WTC11 (cell line): ENCODE measurements around the gene CDH2. TPM values are rescaled to one million over a fixed set of nuclear protein-coding genes. Genes with fewer than 3 reads are reported as not detected.

ENCODE experiments used
- ATAC-seq: fragments of 200-7000 bp; cut with Tn5 transposase; 2 replicates; pipeline ENCODE4 v1.10.0; 2021; ENCODE audit warnings: mild to moderate bottlenecking, moderate library complexity
- CTCF ChIA-PET: fragments of 300-600 bp; sonication (Branson Sonifier 250); formaldehyde crosslinking; loops from one replicate; lab custom pipeline; 2021; ENCODE audit warnings: antibody characterized with exemption; lab: Charles Lee
- POLR2A ChIA-PET: fragments of 350-600 bp; sonication (Branson Sonifier 250); formaldehyde crosslinking; loops from one replicate; lab custom pipeline; 2021; ENCODE audit warnings: antibody characterized with exemption; lab: Charles Lee
- DNase-seq: peaks from one replicate; pipeline ENCODE4 v3.0.0; 2021; ENCODE audit warnings: low spot score
- H3K27ac Mint-ChIP-seq: 2 replicates; pipeline ENCODE4 v1.8.0; 2021; ENCODE audit warnings: mixed read lengths
- H3K27me3 Mint-ChIP-seq: 2 replicates; pipeline ENCODE4 v1.8.0; 2021; ENCODE audit warnings: low read depth, mild to moderate bottlenecking, moderate library complexity, mixed read lengths
- H3K36me3 Mint-ChIP-seq: 2 replicates; pipeline ENCODE4 v1.8.0; 2021; ENCODE audit warnings: mixed read lengths
- H3K4me1 Mint-ChIP-seq: 2 replicates; pipeline ENCODE4 v1.8.0; 2022; ENCODE audit warnings: mixed read lengths
- H3K4me3 Mint-ChIP-seq: 2 replicates; pipeline ENCODE4 v1.8.0; 2021; ENCODE audit warnings: mild to moderate bottlenecking, moderate library complexity, mixed read lengths
- H3K9me3 Mint-ChIP-seq: 2 replicates; pipeline ENCODE4 v1.8.0; 2021; ENCODE audit warnings: mixed read lengths
- AR ChIP-seq: fragments of 250-450 bp; sonication (Bioruptor Pico); IDR thresholded peaks from 2 replicates; pipeline ENCODE4 v1.9.0; 2021; ENCODE audit warnings: mild to moderate bottlenecking
- ATF1 ChIP-seq: sonication (generic); formaldehyde crosslinking; IDR thresholded peaks from 2 replicates; pipeline ENCODE4 v1.8.1; 2023; ENCODE audit warnings: mild to moderate bottlenecking, moderate library complexity, missing genetic modification reagents
- ATF3 ChIP-seq: sonication (generic); formaldehyde crosslinking; conservative IDR thresholded peaks from 2 replicates; pipeline ENCODE4 v1.8.1; 2022; ENCODE audit warnings: mild to moderate bottlenecking, missing genetic modification reagents
- CREM ChIP-seq: sonication (generic); formaldehyde crosslinking; IDR thresholded peaks from 2 replicates; pipeline ENCODE4 v1.8.1; 2022; ENCODE audit warnings: mild to moderate bottlenecking, missing genetic modification reagents, moderate library complexity
- ERG ChIP-seq: fragments of 250-450 bp; sonication (Bioruptor Pico); IDR thresholded peaks from 2 replicates; pipeline ENCODE4 v1.8.0; 2021; ENCODE audit warnings: mild to moderate bottlenecking
- ETV6 ChIP-seq: sonication (generic); formaldehyde crosslinking; IDR thresholded peaks from 2 replicates; pipeline ENCODE4 v1.8.1; 2022; ENCODE audit warnings: mild to moderate bottlenecking, missing genetic modification reagents
- GRHL2 ChIP-seq: fragments of 250-450 bp; sonication (Bioruptor Pico); IDR thresholded peaks from 2 replicates; pipeline ENCODE4 v1.8.0; 2022; ENCODE audit warnings: mild to moderate bottlenecking, moderate library complexity; ENCODE audit not compliant: insufficient replicate concordance, severe bottlenecking
- JAZF1 ChIP-seq: fragments of 250-450 bp; sonication (Bioruptor Pico); IDR thresholded peaks from 2 replicates; pipeline ENCODE4 v1.9.0; 2021; ENCODE audit warnings: moderate library complexity, mild to moderate bottlenecking, inconsistent platforms
- MXD4 ChIP-seq: fragments of 250-450 bp; sonication (Bioruptor Pico); IDR thresholded peaks from 2 replicates; pipeline ENCODE4 v1.8.0; 2021; ENCODE audit warnings: mild to moderate bottlenecking, moderate library complexity, borderline replicate concordance
- NFE2L1 ChIP-seq: sonication (generic); formaldehyde crosslinking; IDR thresholded peaks from 2 replicates; pipeline ENCODE4 v1.8.1; 2023; ENCODE audit warnings: missing genetic modification reagents
- NFYB ChIP-seq: sonication (generic); formaldehyde crosslinking; conservative IDR thresholded peaks from 2 replicates; pipeline ENCODE4 v1.8.0; 2022; ENCODE audit warnings: low read depth, missing genetic modification reagents
- OVOL2 ChIP-seq: fragments of 250-450 bp; sonication (Bioruptor Pico); IDR thresholded peaks from 2 replicates; pipeline ENCODE4 v1.9.0; 2021; ENCODE audit warnings: mild to moderate bottlenecking, borderline replicate concordance
- PREB ChIP-seq: sonication (generic); formaldehyde crosslinking; IDR thresholded peaks from 2 replicates; pipeline ENCODE4 v1.8.1; 2022; ENCODE audit warnings: mild to moderate bottlenecking, missing genetic modification reagents, moderate library complexity, borderline replicate concordance
- RORB ChIP-seq: fragments of 250-450 bp; sonication (Bioruptor Pico); IDR thresholded peaks from 2 replicates; pipeline ENCODE4 v1.9.0; 2021; ENCODE audit warnings: mild to moderate bottlenecking
- ZBTB43 ChIP-seq: sonication (generic); formaldehyde crosslinking; IDR thresholded peaks from 2 replicates; pipeline ENCODE4 v1.8.1; 2023; ENCODE audit warnings: mild to moderate bottlenecking, missing genetic modification reagents
- ZMAT4 ChIP-seq: fragments of 250-450 bp; sonication (Bioruptor Pico); IDR thresholded peaks from 2 replicates; pipeline ENCODE4 v1.9.0; 2021; ENCODE audit warnings: mild to moderate bottlenecking
- ZNF138 ChIP-seq: sonication (generic); formaldehyde crosslinking; conservative IDR thresholded peaks from 2 replicates; pipeline ENCODE4 v1.8.1; 2022; ENCODE audit warnings: mild to moderate bottlenecking, moderate library complexity, missing genetic modification reagents
- ZNF232 ChIP-seq: sonication (generic); formaldehyde crosslinking; IDR thresholded peaks from 2 replicates; pipeline ENCODE4 v1.8.0; 2022; ENCODE audit warnings: mild to moderate bottlenecking, missing genetic modification reagents
- ZNF263 ChIP-seq: sonication (generic); formaldehyde crosslinking; IDR thresholded peaks from 2 replicates; pipeline ENCODE4 v1.8.1; 2022; ENCODE audit warnings: low read depth, mild to moderate bottlenecking, moderate library complexity, missing genetic modification reagents
- ZNF317 ChIP-seq: sonication (generic); formaldehyde crosslinking; IDR thresholded peaks from 2 replicates; pipeline ENCODE4 v1.8.1; 2023; ENCODE audit warnings: low read depth, mild to moderate bottlenecking, moderate library complexity, missing genetic modification reagents, borderline replicate concordance
- ZNF416 ChIP-seq: fragments of 250-450 bp; sonication (Bioruptor Pico); IDR thresholded peaks from 2 replicates; pipeline ENCODE4 v1.9.0; 2021; ENCODE audit warnings: mild to moderate bottlenecking, inconsistent platforms
- total RNA-seq: library from RNA; stranded (reverse); gene quantifications from 3 replicates; pipeline ENCODE4 v1.2.3, GENCODE V29; 2021

The CDH2 gene
- total RNA-seq, 1 experiment from 2014 or later = 17.3 TPM

- Mint-ChIP-seq H3K27ac (no peak overlapping the region), H3K4me1 (no peaks in the 10 kb centered on the region), H3K4me3 (no peak overlapping the region), H3K36me3 (no peaks in the 10 kb centered on the region), H3K27me3 (no peaks in the 10 kb centered on the region), H3K9me3 (no peaks in the 10 kb centered on the region)
- ATAC-seq (no peak), DNase-seq (no peak)
- ChIA-PET CTCF (no interaction called here), POLR2A (no interaction called here)
- no peak for TF ChIP-seq ZNF263 (CRISPR knock-in tag)
- TF ChIP-seq GRHL2 (CRISPR knock-in tag) = no peak
Measured at GRCh38 chr18:28019425-28020108, 157.4 kb downstream of the CDH2 start.

- Mint-ChIP-seq H3K36me3 (no peaks in the 10 kb centered on the region), H3K9me3 (no peaks in the 10 kb centered on the region), H3K27ac (no peak overlapping the region), H3K4me1 (no peaks in the 10 kb centered on the region), H3K27me3 (no peaks in the 10 kb centered on the region), H3K4me3 (no peak overlapping the region)
- TF ChIP-seq RORB = no peak
- TF ChIP-seq ATF3 (CRISPR knock-in tag) = no peak
- no peak for TF ChIP-seq MXD4 (CRISPR knock-in tag)
- no peak for TF ChIP-seq JAZF1 (CRISPR knock-in tag)
- no peak for TF ChIP-seq ATF1
- no peak for TF ChIP-seq ETV6 (CRISPR knock-in tag)
- no peak for TF ChIP-seq ZMAT4 (CRISPR knock-in tag)
- TF ChIP-seq GRHL2 (CRISPR knock-in tag) = no peak
- no peak for TF ChIP-seq ZBTB43 (CRISPR knock-in tag)
- no peak for TF ChIP-seq PREB (CRISPR knock-in tag)
- TF ChIP-seq CREM = no peak
- no peak for TF ChIP-seq ZNF416 (CRISPR knock-in tag)
- TF ChIP-seq AR (CRISPR knock-in tag) = no peak
- TF ChIP-seq NFYB (CRISPR knock-in tag) = no peak
- no peak for TF ChIP-seq NFE2L1
- TF ChIP-seq ZNF232 (CRISPR knock-in tag) = no peak
- no peak for TF ChIP-seq ERG
- no peak for TF ChIP-seq ZNF317 (CRISPR knock-in tag)
- no peak for TF ChIP-seq ZNF138 (CRISPR knock-in tag)
- TF ChIP-seq OVOL2 (CRISPR knock-in tag) = no peak
- POLR2A ChIA-PET = no interaction called here
- DNase-seq (no peak), ATAC-seq (no peak)
- CTCF ChIA-PET = no interaction called here
Measured at GRCh38 chr18:28018351-28018750, 158.6 kb downstream of the CDH2 start.
